ENCODE data around the gene TMEM63A.
"Not testable (repeated sequence)": the region's sequence is repeated elsewhere in the genome, so short reads cannot be mapped to it uniquely, and the experiment has no call there.

Gene TMEM63A

GRCh38 chr1:225881959-225882693 lies at the start of gene TMEM63A:
Gene TMEM63A, minus strand, starts transcription at chr1:225882380. Its CDS starts 4,800 bp downstream, at chr1:225877580.
- peak; percentile 40 for TF ChIP-seq CTCF (IDR thresholded peaks at IDR 0.05; ENCODE audit: extremely low read depth, missing control alignments)
- peak; percentile 98 for DNase-seq (ENCODE audit: low spot score)

DNA sequence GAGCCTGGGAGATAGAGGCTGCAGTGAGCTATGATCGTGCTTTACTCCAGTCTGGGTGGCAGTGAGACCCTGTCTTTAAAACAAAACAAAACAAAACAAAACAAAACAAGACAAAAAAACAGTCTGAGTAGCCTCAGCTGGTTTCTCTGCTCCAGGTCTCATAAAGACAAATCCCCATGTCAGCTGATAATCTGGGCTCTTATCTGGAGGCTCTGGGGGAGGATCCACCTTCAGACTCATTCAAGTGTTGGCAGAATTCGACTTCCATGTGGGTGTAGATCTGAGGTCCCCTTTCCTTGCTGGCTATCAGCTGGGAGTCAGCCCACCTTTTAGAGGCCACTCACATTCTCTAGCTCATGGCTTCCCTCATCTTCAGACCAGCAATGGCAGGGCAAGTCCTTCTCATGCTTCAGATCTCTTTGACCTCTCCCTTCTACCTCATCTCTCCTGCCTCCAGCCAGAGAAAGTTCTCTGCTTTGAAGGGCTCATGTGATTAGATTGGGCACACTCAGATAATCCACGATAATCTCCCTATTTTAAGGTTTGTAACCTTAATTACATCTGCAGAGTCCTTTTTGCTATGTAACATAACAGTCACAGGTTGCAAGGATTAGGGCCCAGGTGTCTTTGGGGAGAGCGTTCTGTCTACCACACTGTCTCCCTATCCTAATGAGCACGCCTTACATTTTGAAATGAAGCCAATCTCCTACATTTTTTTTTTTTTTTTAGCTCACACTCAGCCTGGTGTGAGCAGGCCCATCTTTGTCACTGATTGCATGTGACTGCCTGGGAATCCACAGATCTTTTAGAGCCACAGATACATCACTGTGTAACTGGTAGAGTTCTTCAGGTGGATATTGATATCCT lies 49.3 kb upstream of the TMEM63A start:
- DNase-seq (ENCODE audit: low spot score) = no peak
- TF ChIP-seq CTCF (IDR thresholded peaks at IDR 0.05; ENCODE audit: extremely low read depth, missing control alignments) = no peak

- DNase-seq (ENCODE audit: low spot score) = no peak
- TF ChIP-seq CTCF (IDR thresholded peaks at IDR 0.05; ENCODE audit: extremely low read depth, missing control alignments) = no peak
Observed at GRCh38 chr1:225930566-225930965, 48.4 kb upstream of the TMEM63A start.

DNA sequence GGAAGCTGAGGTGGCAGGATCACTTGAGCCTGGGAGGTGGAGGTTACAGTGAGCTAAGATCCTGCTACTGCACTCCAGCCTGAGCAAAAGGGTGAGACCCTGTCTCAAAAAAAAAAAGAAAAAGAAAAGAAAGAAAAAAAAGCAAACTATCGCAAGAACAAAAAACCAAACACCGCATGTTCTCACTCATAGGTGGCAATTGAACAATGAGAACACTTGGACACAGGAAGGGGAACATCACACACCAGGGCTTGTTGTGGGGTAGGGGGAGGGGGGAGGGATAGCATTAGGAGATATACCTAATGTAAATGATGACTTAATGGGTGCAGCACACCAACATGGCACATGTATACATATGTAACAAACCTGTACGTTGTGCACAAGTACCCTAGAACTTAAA lies 47.3 kb upstream of the TMEM63A start:
- DNase-seq (ENCODE audit: low spot score) = not testable (repeated sequence)

DNA sequence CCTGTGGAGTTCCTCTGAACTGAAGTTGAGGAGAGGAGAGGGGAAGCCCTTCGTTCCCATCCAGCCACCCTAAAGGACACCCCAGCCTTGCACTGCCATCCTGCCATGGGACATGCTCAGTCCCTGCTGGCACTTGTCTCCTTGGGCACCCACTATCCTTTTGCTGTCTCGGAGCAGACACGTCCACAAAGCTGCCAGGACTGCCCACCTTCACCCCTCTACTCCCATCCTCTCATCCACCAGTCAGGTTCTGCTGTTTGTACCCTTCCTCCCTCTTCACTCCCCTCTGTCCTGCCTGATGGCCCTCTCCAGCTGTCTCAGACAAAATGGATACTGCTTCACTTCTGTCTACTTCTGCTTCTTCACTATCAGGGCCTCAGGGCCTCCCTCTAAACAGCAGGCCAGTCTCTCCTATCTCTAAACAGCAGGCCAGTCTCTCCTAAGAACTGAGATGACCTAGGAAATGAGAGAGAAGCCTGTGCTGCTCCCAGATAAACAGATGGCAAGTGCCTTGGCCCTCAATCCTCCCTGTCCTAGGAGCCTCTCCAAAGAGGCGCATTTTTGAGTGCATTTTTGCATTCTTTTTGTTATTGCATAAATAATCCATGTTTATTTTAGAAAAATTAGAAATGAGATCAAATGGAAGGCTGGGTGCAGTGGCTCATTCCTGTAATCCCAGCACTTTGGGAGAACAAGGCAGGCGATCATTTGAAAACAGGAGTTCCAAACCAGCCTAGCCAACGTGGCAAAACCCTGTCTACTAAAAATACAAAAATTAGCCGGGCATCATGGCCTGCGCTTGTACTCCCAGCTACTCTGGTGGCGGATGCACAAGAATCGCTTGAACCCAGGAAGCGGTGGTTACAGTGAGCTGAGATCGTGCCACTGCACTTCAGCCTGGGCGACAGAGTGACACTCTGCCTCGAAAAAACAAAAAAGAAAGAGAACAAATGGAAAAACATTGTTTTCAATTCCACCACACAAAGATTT lies 46.3 kb upstream of the TMEM63A start:
- DNase-seq (ENCODE audit: low spot score) = no peak
- TF ChIP-seq CTCF (IDR thresholded peaks at IDR 0.05; ENCODE audit: extremely low read depth, missing control alignments) = no peak

DNA sequence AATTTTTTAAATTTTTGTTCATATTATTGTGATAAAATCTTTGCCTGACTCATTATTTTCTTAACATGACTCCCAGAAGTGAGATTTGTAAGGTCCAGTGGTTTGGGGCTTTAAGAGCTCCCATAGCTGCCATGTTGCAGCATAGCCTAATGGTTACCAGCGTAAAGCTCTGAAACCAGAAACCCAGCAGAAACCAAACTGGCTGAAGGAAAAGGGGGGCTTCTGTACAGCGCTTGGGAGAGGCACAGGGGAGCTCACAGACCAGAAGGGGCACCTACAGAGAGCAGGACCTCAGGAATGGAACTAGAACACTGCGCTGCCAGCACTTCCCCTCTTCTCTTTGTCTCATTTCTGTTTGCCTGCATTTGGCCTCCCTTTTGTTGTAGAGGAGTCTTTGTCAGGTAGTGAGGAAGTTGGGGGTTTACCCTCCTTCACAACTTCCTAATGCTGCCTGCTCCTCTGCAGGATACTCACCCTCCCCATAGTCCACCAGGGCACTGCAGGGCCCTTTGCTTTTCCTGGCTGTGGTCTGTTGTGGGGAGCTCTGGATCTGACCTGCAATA lies 44.5 kb upstream of the TMEM63A start:
- DNase-seq (ENCODE audit: low spot score) = no peak
- no peak for TF ChIP-seq CTCF (IDR thresholded peaks at IDR 0.05; ENCODE audit: extremely low read depth, missing control alignments)
